ENCODE measurements around the gene ZC3HAV1. TPM values are rescaled to one million over a fixed set of nuclear protein-coding genes. Genes with fewer than 3 reads are reported as not detected.

ZC3HAV1 gene
- total and polyA plus RNA-seq, 2 of the 13 experiments (the other 11 are each of a cell fraction or from before 2014, with no cell fraction given), result 12.7 to 23.7 TPM

GRCh38 chr7:139133335-139134139, 24.0 kb upstream of the ZC3HAV1 start:
- H3K4me3 ChIP-seq (replicated peaks in 1 of 3; ENCODE audit: insufficient read depth in 1 of 3, low read depth in 2 of 3, low read length in 3 of 3), result peak overlapping the region; percentile 61 to 80 (median 66)
- H3K9me3 ChIP-seq (ENCODE audit: low read length), result no peaks in the 10 kb centered on the region
- peak overlapping the region; percentile 93 for H2AFZ ChIP-seq (ENCODE audit: low read length)
- no peaks in the 10 kb centered on the region for H3K36me3 ChIP-seq (replicated peaks in 1 of 2; ENCODE audit: control insufficient read depth in 1 of 2, insufficient read depth in 2 of 2, low read length in 2 of 2)
- ChIA-PET CTCF (ENCODE audit: low intra/inter-chr PET ratio, low total read pairs) (no interaction called here), POLR2A (interaction anchor here (0.6 to 1.7 kb wide), 9 partner anchors 23 to 819 kb away, joined by 3 to 6 read pairs (median 3); partner anchors contain the start of genes LUC7L2 and UBN2)
- H3K27me3 ChIP-seq (ENCODE audit: control insufficient read depth in 1 of 2, insufficient read depth in 2 of 2, low read length in 2 of 2), result no peaks in the 10 kb centered on the region; a peak in 1 of 5 replicates
- 2% methylated on average over 13 of the region's 36 CpGs for WGBS (ENCODE audit: low lambda C conversion rate)
- H3K4me2 ChIP-seq (ENCODE audit: low read depth, low read length), result peak overlapping the region; percentile 94
- H3K79me2 ChIP-seq (ENCODE audit: insufficient read depth, low read length), result no peaks in the 10 kb centered on the region
- no peaks in the 10 kb centered on the region for H4K20me1 ChIP-seq (ENCODE audit: insufficient read depth, low read length)
- in situ Hi-C loops (cut with HindIII; ENCODE audit: extremely low pct_ligation_motif_present, low pct_unique_long_range_greater_than_20kb), result no loop called here
- FAIRE-seq (no peak), ATAC-seq (peak; percentile 98), DNase-seq (ENCODE audit: low spot score) (peak; percentile 70)
- H3K9ac ChIP-seq (ENCODE audit: insufficient read depth, low read depth, low read length), result peak overlapping the region; percentile 63
- BruUV-seq (replicated peaks), result TSS peak; percentile 81
- intact Hi-C loops (cut with micrococcal nuclease; ENCODE audit: unreplicated experiment), result loop anchor here (2.0 kb wide), 3 partner anchors 23 to 97 kb away; partner anchors contain the start of gene UBN2
- H3K27ac ChIP-seq (ENCODE audit: extremely low read length, insufficient read depth, low read length), result peak overlapping the region; percentile 1
- H3K4me1 ChIP-seq (ENCODE audit: insufficient read depth, low read length), result peaks cover 29% of the 10 kb centered on the region
- TF ChIP-seq ZNF879 (CRISPR knock-in tag; IDR thresholded peaks at IDR 0.05) (no peak), FOXJ3 (CRISPR knock-in tag; IDR thresholded peaks at IDR 0.05; ENCODE audit: borderline replicate concordance) (peak; percentile 68), AHDC1 (CRISPR knock-in tag; IDR thresholded peaks at IDR 0.05; ENCODE audit: borderline replicate concordance) (no peak), ZBTB40 (IDR thresholded peaks at IDR 0.05) (peak; percentile 50), ZBTB40 (CRISPR knock-in tag; IDR thresholded peaks at IDR 0.05) (peak; percentile 89), MAFG (CRISPR knock-in tag; IDR thresholded peaks at IDR 0.05) (no peak)
